GM23248 (cell line): ENCODE measurements around the gene CSMD2. TPM values are rescaled to one million over a fixed set of nuclear protein-coding genes. Genes with fewer than 3 reads are reported as not detected.
"Not testable (repeated sequence)": the region's sequence is repeated elsewhere in the genome, so short reads cannot be mapped to it uniquely, and the experiment has no call there.

Experiments
- DNase-seq: peaks from one replicate; pipeline ENCODE4 v3.0.0-alpha.2; 2015
- H2AFZ ChIP-seq: fragments of 200-600 bp; sonication (generic); 2 replicates; pipeline ENCODE4 v1.6.1; 2016; ENCODE audit warnings: antibody characterized with exemption
- H3F3A ChIP-seq: fragments of 200-600 bp; sonication (generic); 2 replicates; pipeline ENCODE4 v1.6.1; 2016; ENCODE audit warnings: mild to moderate bottlenecking, antibody characterized with exemption, mixed run types; ENCODE audit not compliant: insufficient read depth
- H3K27ac ChIP-seq: fragments of 200-600 bp; sonication (generic); 2 replicates; pipeline ENCODE4 v1.5.1; 2016; ENCODE audit warnings: mild to moderate bottlenecking
- H3K27me3 ChIP-seq: fragments of 200-600 bp; sonication (generic); replicated peaks from 2 replicates; pipeline ENCODE4 v1.6.1; 2016; ENCODE audit warnings: mild to moderate bottlenecking; ENCODE audit not compliant: insufficient read depth
- H3K36me3 ChIP-seq: fragments of 200-600 bp; sonication (generic); 2 replicates; pipeline ENCODE4 v1.6.1; 2016; ENCODE audit warnings: low read depth, mild to moderate bottlenecking
- H3K4me1 ChIP-seq: fragments of 200-600 bp; sonication (generic); 2 replicates; pipeline ENCODE4 v1.6.1; 2016; ENCODE audit warnings: mild to moderate bottlenecking; ENCODE audit not compliant: insufficient read depth
- H3K4me2 ChIP-seq: fragments of 200-600 bp; sonication (generic); one replicate; pipeline ENCODE4 v1.6.1; 2016; ENCODE audit warnings: mild to moderate bottlenecking; ENCODE audit not compliant: unreplicated experiment
- H3K4me3 ChIP-seq: fragments of 200-600 bp; sonication (generic); 2 replicates; pipeline ENCODE4 v1.5.1; 2016; ENCODE audit warnings: mild to moderate bottlenecking
- H3K79me2 ChIP-seq: fragments of 200-600 bp; sonication (generic); 2 replicates; pipeline ENCODE4 v1.6.1; 2016; ENCODE audit warnings: mild to moderate bottlenecking; ENCODE audit not compliant: insufficient read depth
- H3K9ac ChIP-seq: fragments of 200-600 bp; sonication (generic); 2 replicates; pipeline ENCODE4 v1.6.1; 2016; ENCODE audit warnings: mild to moderate bottlenecking
- H3K9me2 ChIP-seq: fragments of 200-600 bp; sonication (generic); 2 replicates; pipeline ENCODE4 v1.6.1; 2016; ENCODE audit warnings: mixed run types, mild to moderate bottlenecking, moderate library complexity; ENCODE audit not compliant: insufficient read depth
- H3K9me3 ChIP-seq: fragments of 200-600 bp; sonication (generic); one replicate; pipeline ENCODE4 v1.6.1; 2017; ENCODE audit warnings: low read depth
- H4K20me1 ChIP-seq: fragments of 200-600 bp; sonication (generic); 2 replicates; pipeline ENCODE4 v1.6.0; 2016; ENCODE audit not compliant: insufficient read depth
- EZH2 ChIP-seq: fragments of 200-600 bp; sonication (generic); IDR thresholded peaks from 2 replicates; pipeline ENCODE4 v1.6.1; 2018; ENCODE audit warnings: antibody characterized with exemption, mild to moderate bottlenecking; ENCODE audit not compliant: insufficient read depth, poor library complexity, severe bottlenecking
- EZH2phosphoT487 ChIP-seq: fragments of 200-600 bp; sonication (generic); IDR thresholded peaks from 2 replicates; pipeline ENCODE4 v1.6.1; 2018; ENCODE audit warnings: antibody characterized with exemption, moderate library complexity, mild to moderate bottlenecking, low read depth; ENCODE audit not compliant: insufficient read depth
- WGBS, 2 experiments: methylation state at CpG; one replicate each; pipeline ENCODE4 v1.1.6; 2015 to 2017; ENCODE audit warnings: low lambda C conversion rate in 2 of 2, low coverage in 1 of 2; ENCODE audit errors: missing lambda C conversion rate in 2 of 2; 5-methylcytosine and 5-hydroxymethylcytosine counted together
- in situ Hi-C: fragments of 300-500 bp; cut with MboI; formaldehyde crosslinking; loops from 2 replicates; pipeline ENCODE4 v1.15.0; 2020
- polyA plus RNA-seq: library from polyadenylated mRNA; unstranded; fragments of >200 nt; fragmentation: Nextera tagmentation; extraction: Ambion mirVana; gene quantifications from 2 replicates; pipeline ENCODE4 v1.2.1, GENCODE V29; 2016
- total RNA-seq: library from RNA; depleted of rRNA; stranded (reverse); fragments of >200 nt; shearing (Covaris generic); gene quantifications from 2 replicates; pipeline ENCODE4 v1.2.3, GENCODE V29; 2014

CSMD2 gene
- total and polyA plus RNA-seq, 2 experiments from 2014 or later, result 4.5 to 7.1 TPM

DNA sequence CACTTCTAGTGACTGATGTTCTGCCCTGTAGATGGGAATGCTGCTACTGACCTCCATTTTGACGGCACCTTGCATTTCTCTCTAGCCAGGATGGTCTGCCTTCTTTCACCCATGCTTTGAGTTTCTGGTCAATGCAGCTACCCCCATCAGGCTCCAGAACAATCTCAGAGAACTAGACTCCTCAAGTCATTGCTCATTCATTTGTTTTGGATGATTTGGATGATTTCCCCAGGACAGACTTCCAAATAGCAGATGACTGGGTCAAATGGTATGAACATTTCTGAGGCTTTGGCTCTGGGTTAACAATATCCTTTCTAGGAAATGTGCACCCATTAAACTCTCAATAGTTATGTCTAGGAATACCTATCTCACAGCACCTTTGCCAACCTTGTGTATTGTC, 63.9 kb downstream of the CSMD2 start:
- Histone ChIP-seq H3K4me1 (peaks cover 17% of the 10 kb centered on the region), H3K9me3 (no peaks in the 10 kb centered on the region), H3F3A (peaks cover 27% of the 10 kb centered on the region), H4K20me1 (peaks cover 2% of the 10 kb centered on the region; the same call in 1 of the 2 replicates), H3K9me2 (no peaks in the 10 kb centered on the region), H3K9ac (no peak overlapping the region), H3K27ac (no peak overlapping the region; the same call in 1 of the 2 replicates), H3K36me3 (no peaks in the 10 kb centered on the region), H3K4me2 (peak overlapping the region; percentile 36), H3K79me2 (peaks cover 52% of the 10 kb centered on the region), H3K4me3 (no peak overlapping the region), H3K27me3 (no peaks in the 10 kb centered on the region), H2AFZ (no peak overlapping the region)
- TF ChIP-seq EZH2phosphoT487 (no peak), EZH2 (no peak)
- in situ Hi-C loops, result no loop called here
- 74 to 82% methylated on average over 1 of the region's 1 CpG for WGBS, 2 experiments
- DNase-seq, result peak; percentile 88

DNA sequence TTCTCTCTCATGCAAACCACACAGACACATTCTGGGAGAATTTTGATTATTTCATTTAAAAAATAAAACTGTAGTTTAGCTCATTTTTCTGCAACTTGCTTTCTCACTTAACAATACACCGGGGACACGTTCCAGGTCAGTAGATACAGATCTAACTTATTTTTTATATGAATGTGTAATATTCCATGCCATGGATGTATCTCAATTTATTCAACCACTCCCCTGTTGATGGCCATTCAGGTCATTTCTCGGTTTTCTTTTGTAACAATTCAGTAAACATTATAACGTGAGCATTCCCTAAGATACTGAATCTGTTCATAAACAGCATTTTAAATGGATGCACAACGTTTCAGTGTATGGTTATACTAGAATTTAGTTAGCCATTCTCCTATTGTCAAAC, 64.7 kb downstream of the CSMD2 start:
- H3K79me2 ChIP-seq, result peaks cover 46% of the 10 kb centered on the region
- 89 to 93% methylated on average over 5 of the region's 5 CpGs for WGBS, 2 experiments
- H3K4me2 ChIP-seq, result peak overlapping the region; percentile 36
- H3K9ac ChIP-seq, result no peak overlapping the region
- H3K27me3 ChIP-seq, result no peaks in the 10 kb centered on the region
- in situ Hi-C loops, result no loop called here
- TF ChIP-seq EZH2 (no peak), EZH2phosphoT487 (no peak)
- no peaks in the 10 kb centered on the region for H3K9me2 ChIP-seq
- no peaks in the 10 kb centered on the region for H3K36me3 ChIP-seq
- no peaks in the 10 kb centered on the region for H3K9me3 ChIP-seq
- no peak overlapping the region; the same call in 1 of the 2 replicates for H3K27ac ChIP-seq
- H3F3A ChIP-seq, result peaks cover 27% of the 10 kb centered on the region
- H2AFZ ChIP-seq, result no peak overlapping the region
- H3K4me1 ChIP-seq, result peaks cover 17% of the 10 kb centered on the region
- peaks cover 2% of the 10 kb centered on the region; the same call in 1 of the 2 replicates for H4K20me1 ChIP-seq
- no peak for DNase-seq
- no peak overlapping the region for H3K4me3 ChIP-seq

GRCh38 chr1:34092399-34092798, 72.6 kb downstream of the CSMD2 start:
- DNase-seq, result not testable (repeated sequence)
- 93 to 95% methylated on average over 4 to 23 of the region's 27 CpGs for WGBS, 2 experiments

DNA sequence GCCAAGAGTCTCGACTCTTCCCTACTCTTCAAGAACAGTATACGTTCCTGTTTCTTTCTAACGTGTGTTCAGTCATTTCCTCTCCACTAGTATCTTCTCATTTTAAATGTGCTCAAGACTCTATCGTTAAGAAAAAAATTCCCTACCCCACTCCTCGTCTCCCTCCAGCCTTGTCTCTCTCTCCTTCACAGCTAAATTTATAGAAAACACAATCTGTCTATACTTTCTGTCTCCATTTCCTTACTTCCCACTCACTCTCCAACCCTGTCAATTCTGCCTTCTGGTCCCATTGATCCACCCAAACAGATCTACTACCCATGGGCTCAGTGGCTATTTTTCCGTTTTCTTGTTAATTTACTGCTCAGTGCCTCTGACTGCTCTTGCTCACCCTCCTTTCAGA, 75.3 kb downstream of the CSMD2 start:
- no peak overlapping the region for H3K4me3 ChIP-seq
- H3K27ac ChIP-seq, result no peak overlapping the region
- no peak for DNase-seq
- H3K4me1 ChIP-seq, result no peaks in the 10 kb centered on the region
- H3K27me3 ChIP-seq, result no peaks in the 10 kb centered on the region
- in situ Hi-C loops, result no loop called here
- H3K79me2 ChIP-seq, result peaks cover 57% of the 10 kb centered on the region
- H3K9me2 ChIP-seq, result no peaks in the 10 kb centered on the region
- H3K36me3 ChIP-seq, result no peaks in the 10 kb centered on the region
- H3K9ac ChIP-seq, result no peak overlapping the region
- no peak overlapping the region for H2AFZ ChIP-seq
- TF ChIP-seq EZH2phosphoT487, result no peak
- TF ChIP-seq EZH2, result no peak
- H3K4me2 ChIP-seq, result no peak overlapping the region
- WGBS, 2 experiments, result 82 to 83% methylated on average over 6 of the region's 6 CpGs
- no peaks in the 10 kb centered on the region for H3K9me3 ChIP-seq
- H4K20me1 ChIP-seq, result 0 out of 2 replicates have a peak, but pooled peaks cover 2% of the 10 kb centered on the region
- no peaks in the 10 kb centered on the region for H3F3A ChIP-seq

More at GRCh38 chr1:34092399-34092798, 72.6 kb downstream of the CSMD2 start:
- in situ Hi-C loops, H3K9me3 ChIP-seq, H3F3A ChIP-seq, H2AFZ ChIP-seq, H4K20me1 ChIP-seq, H3K9me2 ChIP-seq, H3K36me3 ChIP-seq, H3K27me3 ChIP-seq, H3K9ac ChIP-seq, H3K27ac ChIP-seq, H3K4me2 ChIP-seq, H3K4me3 ChIP-seq, H3K4me1 ChIP-seq: not testable (repeated sequence)
- H3K79me2 ChIP-seq, result peaks cover 46% of the 10 kb centered on the region

DNA sequence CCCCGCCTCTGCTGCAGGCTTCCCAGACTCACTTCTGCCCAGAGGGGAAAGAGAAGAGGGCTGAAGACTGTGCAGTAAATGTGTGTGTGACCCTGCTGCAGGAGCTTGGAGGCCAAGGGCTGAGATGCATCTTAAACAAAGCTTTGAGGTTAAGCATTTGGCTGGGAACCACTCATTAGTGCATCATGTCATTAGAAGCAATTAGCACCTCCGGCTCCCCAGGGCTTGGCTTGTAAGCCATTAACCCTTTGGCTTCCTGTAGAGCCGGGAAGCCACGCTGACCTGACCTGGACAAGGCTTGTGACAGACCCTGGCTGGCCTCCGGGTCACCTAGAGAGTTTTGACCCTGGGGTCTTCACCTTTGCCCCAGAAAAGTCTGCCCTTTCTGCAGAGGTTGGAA, 77.0 kb downstream of the CSMD2 start:
- no peaks in the 10 kb centered on the region for H3F3A ChIP-seq
- WGBS, 2 experiments, result 57 to 59% methylated on average over 5 of the region's 5 CpGs

More for the DNA sequence above, 77.0 kb downstream of the CSMD2 start:
- H3K9me2 ChIP-seq, result no peaks in the 10 kb centered on the region
- peaks cover 71% of the 10 kb centered on the region for H3K79me2 ChIP-seq
- no peaks in the 10 kb centered on the region for H3K9me3 ChIP-seq
- 0 out of 2 replicates have a peak, but pooled peaks cover 2% of the 10 kb centered on the region for H4K20me1 ChIP-seq
- no peak overlapping the region for H2AFZ ChIP-seq
- H3K4me2 ChIP-seq, result no peak overlapping the region
- in situ Hi-C loops, result no loop called here
- no peak overlapping the region for H3K9ac ChIP-seq
- TF ChIP-seq EZH2 (no peak), EZH2phosphoT487 (no peak)
- no peaks in the 10 kb centered on the region for H3K36me3 ChIP-seq
- no peaks in the 10 kb centered on the region for H3K4me1 ChIP-seq
- no peak for DNase-seq
- no peak overlapping the region for H3K4me3 ChIP-seq
- H3K27me3 ChIP-seq, result no peaks in the 10 kb centered on the region
- no peak overlapping the region for H3K27ac ChIP-seq
